IMR-90 (cell line): ENCODE data around the gene GALNT17. TPM values are rescaled to one million over a fixed set of nuclear protein-coding genes. Genes with fewer than 3 reads are reported as not detected.

Experiments
- ATAC-seq: fragments of 200-7000 bp; cut with Tn5 transposase; 2 replicates; pipeline ENCODE4 v1.9.1; 2020; ENCODE audit warnings: low read depth, mild to moderate bottlenecking, moderate library complexity
- BruUV-seq: library from RNA; stranded (reverse); fragments of 400-500 nt; replicated peaks from 2 replicates; lab custom pipeline; 2021; lab: Mats Ljungman, UMichigan
- CTCF ChIA-PET: fragments of 300-600 bp; formaldehyde crosslinking; extraction: SDS; loops from one replicate; lab custom pipeline; 2021; ENCODE audit warnings: antibody characterized with exemption; lab: Yijun Ruan, JAX
- POLR2A ChIA-PET: fragments of 300-600 bp; sonication (Branson Sonifier 250); formaldehyde crosslinking; loops from one replicate; lab custom pipeline; 2022; ENCODE audit warnings: antibody characterized with exemption; ENCODE audit not compliant: unreplicated experiment; lab: Charles Lee
- DNase-seq: peaks from one replicate; pipeline ENCODE4 v3.0.0; 2013
- H2AFZ ChIP-seq: replicated peaks from 2 replicates; pipeline ENCODE3; 2013; ENCODE audit warnings: low read length, mild to moderate bottlenecking; ENCODE audit not compliant: poor library complexity
- H2AK5ac ChIP-seq: 2 replicates; pipeline ENCODE4 v1.6.1; 2013; ENCODE audit warnings: low read depth, low read length, inconsistent platforms
- H2AK9ac ChIP-seq: replicated peaks from 2 replicates; pipeline ENCODE3; 2013; ENCODE audit warnings: mild to moderate bottlenecking, low read depth, low read length, moderate library complexity; ENCODE audit not compliant: poor library complexity
- H2BK120ac ChIP-seq: 2 replicates; pipeline ENCODE4 v1.6.1; 2013; ENCODE audit warnings: low read depth, low read length, inconsistent platforms
- H2BK15ac ChIP-seq: 3 replicates; pipeline ENCODE4 v1.6.1; 2013; ENCODE audit warnings: low read depth, low read length, inconsistent platforms
- H2BK20ac ChIP-seq: 2 replicates; pipeline ENCODE4 v1.6.1; 2013; ENCODE audit warnings: low read depth, mild to moderate bottlenecking, inconsistent platforms, low read length, moderate library complexity
- H2BK5ac ChIP-seq: 2 replicates; pipeline ENCODE4 v1.6.1; 2013; ENCODE audit warnings: mild to moderate bottlenecking, low read depth, low read length, inconsistent platforms; ENCODE audit not compliant: poor library complexity, severe bottlenecking
- H3K14ac ChIP-seq: replicated peaks from 2 replicates; pipeline ENCODE4 v1.6.1; 2013; ENCODE audit warnings: low read depth, low read length, inconsistent platforms
- H3K18ac ChIP-seq: 2 replicates; pipeline ENCODE4 v1.6.1; 2013; ENCODE audit warnings: low read depth, low read length, control low read depth
- H3K23ac ChIP-seq: 2 replicates; pipeline ENCODE4 v1.6.1; 2013; ENCODE audit warnings: low read depth, low read length, inconsistent platforms
- H3K27ac ChIP-seq: 2 replicates; pipeline ENCODE4 v1.5.1; 2013; ENCODE audit warnings: mild to moderate bottlenecking, control low read depth, low read length; ENCODE audit not compliant: insufficient read depth
- H3K27me3 ChIP-seq: 2 replicates; pipeline ENCODE4 v1.6.1; 2013; ENCODE audit warnings: low read length; ENCODE audit not compliant: control insufficient read depth, insufficient read depth
- H3K36me3 ChIP-seq: 2 replicates; pipeline ENCODE4 v1.6.1; 2013; ENCODE audit warnings: low read length, mixed read lengths; ENCODE audit not compliant: control insufficient read depth, insufficient read depth
- H3K4ac ChIP-seq: 2 replicates; pipeline ENCODE4 v1.6.1; 2013; ENCODE audit warnings: low read depth, low read length, inconsistent platforms
- H3K4me1 ChIP-seq: 2 replicates; pipeline ENCODE4 v1.6.1; 2013; ENCODE audit warnings: low read length, mixed read lengths; ENCODE audit not compliant: control insufficient read depth, insufficient read depth
- H3K4me2 ChIP-seq: 2 replicates; pipeline ENCODE4 v1.6.1; 2013; ENCODE audit warnings: low read depth, mild to moderate bottlenecking, control low read depth, low read length, moderate library complexity
- H3K4me3 ChIP-seq: 2 replicates; pipeline ENCODE4 v1.5.1; 2013; ENCODE audit warnings: low read depth, mild to moderate bottlenecking, control low read depth, low read length, moderate library complexity; ENCODE audit not compliant: insufficient read depth
- H3K56ac ChIP-seq: 2 replicates; pipeline ENCODE4 v1.6.1; 2013; ENCODE audit warnings: low read length, inconsistent platforms; ENCODE audit not compliant: insufficient read depth; ENCODE audit errors: extremely low read depth
- H3K79me1 ChIP-seq, 2 experiments: 2 replicates each; pipeline ENCODE4 v1.6.1; 2013; ENCODE audit warnings: low read length in 2 of 2, inconsistent platforms in 1 of 2, low read depth in 1 of 2
- H3K9ac ChIP-seq: 2 replicates; pipeline ENCODE4 v1.6.1; 2013; ENCODE audit warnings: low read depth, low read length, control low read depth
- H3K9me1 ChIP-seq: 2 replicates; pipeline ENCODE4 v1.6.1; 2013; ENCODE audit warnings: low read length, inconsistent platforms; ENCODE audit not compliant: insufficient read depth
- H3K9me3 ChIP-seq: 2 replicates; pipeline ENCODE4 v1.6.1; 2013; ENCODE audit warnings: low read length; ENCODE audit not compliant: control insufficient read depth, insufficient read depth
- H4K20me1 ChIP-seq: 2 replicates; pipeline ENCODE4 v1.6.1; 2013; ENCODE audit warnings: low read length, inconsistent platforms; ENCODE audit not compliant: insufficient read depth
- H4K5ac ChIP-seq: 2 replicates; pipeline ENCODE4 v1.6.1; 2013; ENCODE audit warnings: mild to moderate bottlenecking, low read depth, low read length, control low read depth
- H4K8ac ChIP-seq, 2 experiments: 2 replicates each; pipeline ENCODE4 v1.6.1; 2013; ENCODE audit warnings: low read depth in 2 of 2, low read length in 2 of 2, control low read depth in 1 of 2, inconsistent platforms in 1 of 2
- H4K91ac ChIP-seq: 2 replicates; pipeline ENCODE4 v1.6.1; 2013; ENCODE audit warnings: low read depth, low read length, inconsistent platforms; ENCODE audit not compliant: insufficient read depth
- CEBPB ChIP-seq: IDR thresholded peaks from 2 replicates; pipeline ENCODE4 v1.6.1; 2012; ENCODE audit warnings: low read depth, low read length, improper control_type of control experiment
- CHD1 ChIP-seq: IDR thresholded peaks from 2 replicates; pipeline ENCODE4 v1.6.1; 2012; ENCODE audit warnings: low read depth, low read length, improper control_type of control experiment
- CTCF ChIP-seq: conservative IDR thresholded peaks from 2 replicates; pipeline ENCODE4 v1.5.1; 2012; ENCODE audit warnings: mild to moderate bottlenecking, low read depth, low read length, improper control_type of control experiment
- MAFK ChIP-seq: IDR thresholded peaks from 2 replicates; pipeline ENCODE4 v1.6.1; 2012; ENCODE audit warnings: low read depth, low read length, improper control_type of control experiment
- MAZ ChIP-seq: IDR thresholded peaks from 2 replicates; pipeline ENCODE4 v1.6.1; 2012; ENCODE audit warnings: low read depth, mild to moderate bottlenecking, low read length, improper control_type of control experiment, moderate library complexity, borderline replicate concordance
- NFE2L2 ChIP-seq: fragments of 150-350 bp; IDR thresholded peaks from 2 replicates; pipeline ENCODE4 v1.6.1; 2016; ENCODE audit warnings: low read depth, mild to moderate bottlenecking, low read length
- POLR2A ChIP-seq: IDR thresholded peaks from 2 replicates; pipeline ENCODE4 v1.6.1; 2012; ENCODE audit warnings: mild to moderate bottlenecking, low read depth, low read length
- RCOR1 ChIP-seq: IDR thresholded peaks from 2 replicates; pipeline ENCODE4 v1.6.1; 2012; ENCODE audit warnings: mild to moderate bottlenecking, low read length, improper control_type of control experiment; ENCODE audit not compliant: insufficient replicate concordance
- USF2 ChIP-seq: fragments of 150-350 bp; IDR thresholded peaks from 2 replicates; pipeline ENCODE4 v1.6.1; 2017; ENCODE audit warnings: mild to moderate bottlenecking, antibody characterized with exemption, low read length, low read depth
- WGBS, 2 experiments: methylation state at CpG; one replicate each; pipeline versions ENCODE4 v1.1.5 to v1.1.7; 2013; ENCODE audit warnings: missing lambda C conversion rate in 2 of 2; ENCODE audit not compliant: insufficient read length in 1 of 2; ENCODE audit errors: extremely low coverage in 2 of 2; 5-methylcytosine and 5-hydroxymethylcytosine counted together
- dilution Hi-C: fragments of 300-500 bp; cut with HindIII; formaldehyde crosslinking; loops from one replicate; pipeline ENCODE4 v1.14.3; 2018; ENCODE audit warnings: low sequenced_read_pairs; ENCODE audit not compliant: unreplicated experiment
- in situ Hi-C: fragments of 300-500 bp; cut with MboI; formaldehyde crosslinking; loops from 3 replicates; pipeline ENCODE4 v1.14.3; 2019; ENCODE audit warnings: low sequenced_read_pairs, inconsistent platforms, mixed read lengths
- intact Hi-C: fragments of 100-400 bp; cut with micrococcal nuclease; formaldehyde crosslinking; loops from 2 replicates; pipeline ENCODE4 v1.10.0; 2022
- polyA plus RNA-seq, 3 experiments: library from polyadenylated mRNA; depleted of rRNA; stranded (reverse); fragments of >200 nt; gene quantifications; 2 replicates each; pipeline ENCODE4 v1.2.3, GENCODE V29; 2012; ENCODE audit warnings: low replicate concordance in 1 of 3
- total RNA-seq: library from RNA; depleted of rRNA; stranded (reverse); fragments of >200 nt; gene quantifications from 2 replicates; pipeline ENCODE4 v1.2.3, GENCODE V29; 2012
- TF ChIP-seq, protein P1 (sequence below): fragments of 150-350 bp; IDR thresholded peaks from 2 replicates; pipeline ENCODE4 v1.6.1; 2016; ENCODE audit warnings: low read depth, mild to moderate bottlenecking, low read length, moderate library complexity, borderline replicate concordance

Gene GALNT17
- total and polyA plus RNA-seq, 2 of the 4 experiments (the other 2 are of a cell fraction), result not detected

DNA sequence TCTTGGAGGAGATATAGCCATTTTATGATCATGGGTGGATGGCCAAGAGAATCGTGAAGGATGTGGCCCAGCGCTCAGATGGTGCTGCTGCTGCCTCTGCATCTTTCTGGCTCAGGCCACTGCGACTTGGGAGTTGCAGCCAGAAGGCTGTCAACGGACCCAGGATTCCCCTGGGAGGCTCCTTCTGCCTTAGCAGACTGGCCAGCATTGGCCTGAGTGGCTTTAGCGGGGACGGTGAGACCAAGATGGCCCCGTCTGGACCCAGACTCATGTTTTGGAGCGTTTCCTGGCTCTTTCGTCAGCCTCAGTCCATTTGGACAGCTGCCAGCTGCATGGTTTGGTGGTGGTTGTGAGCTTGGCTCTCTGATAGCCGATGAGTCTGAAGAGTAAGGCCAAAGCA, 97.2 kb downstream of the GALNT17 start:
- H3K18ac ChIP-seq, result no peak overlapping the region
- WGBS, 2 experiments, result no CpG with 5 or more reads among the region's 10 CpGs
- H4K5ac ChIP-seq, result no peak overlapping the region
- no peak overlapping the region for H2AFZ ChIP-seq
- H4K91ac ChIP-seq, result no peak overlapping the region
- dilution Hi-C loops (no loop called here), intact Hi-C loops (no loop called here), in situ Hi-C loops (no loop called here)
- H2BK120ac ChIP-seq, result no peak overlapping the region
- no peaks in the 10 kb centered on the region for H3K27me3 ChIP-seq
- H2BK20ac ChIP-seq, result no peak overlapping the region
- no peaks in the 10 kb centered on the region for H3K4me1 ChIP-seq
- TF ChIP-seq CHD1 (no peak), CEBPB (no peak), MAFK (no peak), CTCF (no peak), POLR2A (no peak), NFE2L2 (no peak), RCOR1 (no peak), USF2 (no peak), MAZ (no peak)
- TF ChIP-seq, protein P1, sequence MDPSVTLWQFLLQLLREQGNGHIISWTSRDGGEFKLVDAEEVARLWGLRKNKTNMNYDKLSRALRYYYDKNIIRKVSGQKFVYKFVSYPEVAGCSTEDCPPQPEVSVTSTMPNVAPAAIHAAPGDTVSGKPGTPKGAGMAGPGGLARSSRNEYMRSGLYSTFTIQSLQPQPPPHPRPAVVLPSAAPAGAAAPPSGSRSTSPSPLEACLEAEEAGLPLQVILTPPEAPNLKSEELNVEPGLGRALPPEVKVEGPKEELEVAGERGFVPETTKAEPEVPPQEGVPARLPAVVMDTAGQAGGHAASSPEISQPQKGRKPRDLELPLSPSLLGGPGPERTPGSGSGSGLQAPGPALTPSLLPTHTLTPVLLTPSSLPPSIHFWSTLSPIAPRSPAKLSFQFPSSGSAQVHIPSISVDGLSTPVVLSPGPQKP, result no peak
- H3K56ac ChIP-seq, result no peak overlapping the region
- no peak overlapping the region for H2AK5ac ChIP-seq
- H3K23ac ChIP-seq, result no peak overlapping the region
- no peak overlapping the region for H3K9ac ChIP-seq
- H3K4me3 ChIP-seq, result no peak overlapping the region
- BruUV-seq, result no TSS peak
- no peak overlapping the region for H3K14ac ChIP-seq
- H3K79me1 ChIP-seq, result no peaks in the 10 kb centered on the region
- no peak overlapping the region for H3K4ac ChIP-seq
- H2BK5ac ChIP-seq, result no peak overlapping the region
- ATAC-seq (no peak), DNase-seq (no peak)
- H3K36me3 ChIP-seq, result no peaks in the 10 kb centered on the region
- CTCF ChIA-PET, result no interaction called here
- H2BK15ac ChIP-seq, result no peak overlapping the region
- no peaks in the 10 kb centered on the region for H4K20me1 ChIP-seq
- H3K4me2 ChIP-seq, result no peak overlapping the region
- POLR2A ChIA-PET, result no interaction called here
- H4K8ac ChIP-seq, result no peak overlapping the region
- H3K9me3 ChIP-seq, result peaks cover 35% of the 10 kb centered on the region
- no peaks in the 10 kb centered on the region for H3K9me1 ChIP-seq
- H2AK9ac ChIP-seq, result no peak overlapping the region
- no peak overlapping the region for H3K27ac ChIP-seq
